Colon (tissue), 2 donors: Measurements from ENCODE around the gene HOXA7.

ENCODE experiments used
- FAIRE-seq: peaks from 2 replicates; lab custom pipeline; 2012; peaks lifted over from hg19 to GRCh38; lab: Jason Lieb, UNC
- donor health status: control.
- donor health status: control.

Gene HOXA7

DNA sequence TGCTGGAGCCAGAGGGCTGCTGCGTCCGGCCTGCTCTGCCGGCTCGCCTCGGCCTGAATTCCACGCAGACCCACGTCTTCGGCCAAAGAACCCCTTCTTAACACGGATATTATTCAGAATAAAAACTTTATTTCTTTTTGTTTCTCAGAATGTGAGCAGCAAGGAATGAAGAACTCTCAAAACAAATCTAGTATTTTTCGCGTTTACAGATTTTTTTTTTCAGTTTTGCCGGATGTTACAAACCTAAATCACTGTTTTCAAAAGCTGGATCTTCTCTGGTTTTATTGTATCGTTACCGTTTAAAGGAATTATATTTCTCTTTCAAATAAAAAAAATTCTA, 49.6 kb downstream of the HOXA7 start:
- FAIRE-seq = no peak

DNA sequence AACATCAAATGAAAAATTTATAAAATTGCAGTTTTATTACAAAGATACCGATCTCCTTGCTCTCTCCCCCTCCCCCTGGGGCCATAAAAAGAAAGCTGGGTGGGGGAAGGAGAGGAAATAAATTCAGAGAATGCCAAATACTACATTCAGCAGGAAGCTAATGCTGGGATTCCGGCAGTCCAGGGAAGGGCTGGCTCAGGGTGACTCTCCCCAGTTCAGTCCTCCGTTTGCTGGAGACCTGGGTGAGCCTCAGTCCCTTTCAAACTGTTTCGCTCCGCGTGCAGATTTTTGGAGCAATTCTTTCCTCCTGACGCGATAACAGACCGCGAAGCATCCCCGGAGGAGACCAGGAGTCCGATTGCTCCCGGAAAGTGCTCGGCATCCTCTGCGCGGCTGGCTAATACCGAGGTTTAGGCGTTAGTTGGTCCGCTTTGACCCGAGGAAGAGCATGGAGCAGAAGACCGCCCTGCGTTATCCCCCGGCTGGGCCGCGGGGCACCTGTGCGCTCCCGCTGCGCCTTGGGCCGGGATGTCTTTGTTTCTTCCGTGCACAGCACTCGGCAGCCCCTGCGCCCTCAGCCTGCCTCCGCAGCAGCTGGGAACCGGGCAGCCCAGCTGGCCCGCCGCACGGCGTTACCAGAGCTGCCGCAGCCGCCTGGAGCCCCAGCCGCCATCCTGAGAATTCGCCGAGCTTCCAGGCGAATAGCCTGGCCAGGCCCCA, 50.1 kb downstream of the HOXA7 start:
- no peak for FAIRE-seq

DNA sequence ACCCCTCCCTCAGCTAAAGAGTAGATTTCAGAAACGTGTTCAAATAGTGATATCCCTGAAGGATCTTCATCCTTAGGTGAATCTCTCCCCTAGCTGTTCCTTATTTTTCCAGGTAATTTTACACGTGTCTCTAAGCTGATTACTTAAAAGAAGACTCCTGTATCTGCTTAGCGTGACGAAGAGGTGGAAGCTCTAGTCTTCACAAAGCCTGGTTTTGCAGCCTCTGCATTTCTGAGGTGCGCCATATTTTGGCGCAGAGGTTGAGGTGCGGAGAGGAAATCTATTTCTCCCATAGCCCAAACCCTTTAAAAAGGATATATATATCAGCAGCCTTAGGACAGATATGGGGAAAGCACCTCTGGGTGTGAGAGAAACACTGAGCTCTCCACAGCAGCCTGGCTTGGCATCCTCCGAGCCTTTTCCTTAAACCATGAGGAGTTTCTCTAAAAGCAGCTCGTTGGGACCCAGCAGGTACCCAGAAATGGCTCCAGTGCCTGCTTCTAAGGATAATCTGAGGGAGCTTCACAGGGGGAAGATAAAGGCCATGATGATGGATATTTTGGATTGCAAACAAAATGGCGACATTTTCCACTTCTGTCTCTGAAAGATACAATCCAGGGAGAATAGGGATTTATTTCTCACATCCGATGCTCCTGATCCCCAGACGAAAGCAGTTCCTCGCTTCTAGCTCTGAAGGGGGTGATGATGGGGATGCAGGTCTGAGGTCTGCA, 51.0 kb downstream of the HOXA7 start:
- no peak for FAIRE-seq

DNA sequence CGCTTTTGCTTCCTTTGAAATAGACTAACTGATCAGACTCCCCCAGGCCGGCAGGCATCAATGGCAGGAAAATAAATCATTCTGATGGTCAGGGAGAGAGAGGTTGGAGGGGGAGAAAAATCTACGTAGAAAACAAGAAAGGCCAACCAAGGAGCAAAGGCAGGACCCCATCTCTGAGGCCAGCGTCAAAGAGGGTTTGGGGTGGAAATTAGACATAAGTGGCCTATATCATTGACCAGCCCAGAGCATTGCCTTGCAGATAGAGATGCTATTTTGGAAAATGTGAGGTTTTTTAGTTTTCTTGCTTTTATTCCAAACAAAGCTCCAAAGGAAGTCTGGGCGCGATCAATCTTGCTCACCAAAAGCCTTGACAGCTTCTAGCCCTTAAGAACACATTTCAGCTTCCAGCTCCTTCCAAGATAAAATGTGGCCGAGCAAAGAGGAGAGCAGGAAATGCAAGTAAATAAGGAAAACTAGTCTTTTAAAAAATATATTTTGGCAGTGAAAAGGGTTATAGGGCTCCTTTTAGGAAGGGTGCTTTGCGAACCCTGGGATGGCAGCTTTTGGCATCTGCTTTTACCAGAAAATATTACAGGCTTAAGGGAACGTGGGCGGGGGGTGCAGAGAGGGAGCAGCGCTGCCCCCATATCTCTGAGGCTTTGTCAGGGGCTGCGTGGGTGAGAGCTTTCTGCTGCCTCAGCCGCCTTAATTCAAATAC, 52.0 kb downstream of the HOXA7 start:
- no peak for FAIRE-seq
